Spinal cord (tissue), 10 donors: ENCODE results near the gene WWTR1. TPM values are rescaled to one million over a fixed set of nuclear protein-coding genes. Genes with fewer than 3 reads are reported as not detected.

Experiments used
- DNase-seq, 6 donors: peaks; one replicate each; pipeline versions ENCODE4 v3.0.0 to v3.0.0-alpha.2; 2013 to 2015; ENCODE audit warnings: low spot score in 6 of 6, low read depth in 4 of 6
- H3K27ac ChIP-seq: one replicate; pipeline ENCODE4 v1.5.1; 2013; ENCODE audit warnings: low read depth, low read length, control low read depth
- H3K27me3 ChIP-seq: one replicate; pipeline ENCODE4 v1.6.1; 2013; ENCODE audit warnings: low read length; ENCODE audit not compliant: control insufficient read depth, insufficient read depth
- H3K36me3 ChIP-seq: one replicate; pipeline ENCODE4 v1.6.1; 2013; ENCODE audit warnings: low read length; ENCODE audit not compliant: control insufficient read depth, insufficient read depth
- H3K4me1 ChIP-seq: one replicate; pipeline ENCODE4 v1.6.1; 2013; ENCODE audit warnings: low read length; ENCODE audit not compliant: control insufficient read depth, insufficient read depth
- H3K4me3 ChIP-seq: one replicate; pipeline ENCODE4 v1.5.1; 2013; ENCODE audit warnings: low read depth, low read length, control low read depth
- H3K9me3 ChIP-seq: one replicate; pipeline ENCODE4 v1.6.1; 2013; ENCODE audit warnings: low read length; ENCODE audit not compliant: control insufficient read depth, insufficient read depth
- WGBS: methylation state at CpG from one replicate; pipeline ENCODE4 v1.1.5; 2013; ENCODE audit warnings: missing lambda C conversion rate; ENCODE audit not compliant: insufficient coverage; 5-methylcytosine and 5-hydroxymethylcytosine counted together
- long read RNA-seq, 4 donors: transcript quantifications; one replicate each; lab custom pipeline, GENCODE V29; 2026
- polyA plus RNA-seq, 2 donors: library from polyadenylated mRNA; unstranded; fragments of 120-200 nt; gene quantifications; one replicate each; pipeline ENCODE4 v1.2.1, GENCODE V29; 2013; ENCODE audit not compliant: insufficient read length in 2 of 2
- total RNA-seq, 2 donors: library from RNA; depleted of rRNA in 1 of 2; stranded (reverse); fragments of 120-200 nt in 1 of 2; fragments of >200 nt in 1 of 2; gene quantifications; one replicate each; pipeline versions ENCODE4 v1.2.3 to v1.2.4, GENCODE V29; 2013 to 2014
- donor health status: healthy.

WWTR1 gene
- 10 to 100 TPM; 43.3 to 58.8 TPM for total RNA-seq
- 10 to 100 TPM; 41.7 to 44.9 TPM for polyA plus RNA-seq
- long read RNA-seq, donor 1, transcript WWTR1-201 (7 exons, 2,103 nt), result major isoform, 8 of 8 reads
- long read RNA-seq, donor 1, partial matches to known transcripts, result 0 of 8 reads
- long read RNA-seq, donor 1, other reads (novel, unspliced or antisense), result 0 of 8 reads
- long read RNA-seq, donor 2, partial matches to known transcripts, result 0 of 4 reads
- long read RNA-seq, donor 2, other reads (novel, unspliced or antisense), result 0 of 4 reads
- long read RNA-seq, donor 3, partial matches to known transcripts, result 0 of 4 reads
- long read RNA-seq, donor 3, other reads (novel, unspliced or antisense), result 0 of 4 reads
- long read RNA-seq, donor 4, transcript WWTR1-201 (7 exons, 2,103 nt), result major isoform, 8 of 22 reads
- long read RNA-seq, donor 4, partial matches to known transcripts, result 14 of 22 reads
- long read RNA-seq, donor 4, other reads (novel, unspliced or antisense), result 0 of 22 reads

GRCh38 chr3:149657926-149658743, at the start of gene WWTR1:
Gene WWTR1, minus strand, starts transcription at chr3:149658025. Its CDS starts 719 bp downstream, at chr3:149657306.
- DNase-seq, result peak in 5 of 6 donors; percentile 60 to 92 (median 69)
- H3K27me3 ChIP-seq, result peaks cover 25% of the 10 kb centered on the region
- peak within 1 kb of the TSS; percentile 84 for H3K4me3 ChIP-seq
- no peaks in the 10 kb centered on the region for H3K9me3 ChIP-seq
- peak within 1 kb of the TSS; percentile 98 for H3K27ac ChIP-seq
- peaks cover 29% of the 10 kb centered on the region for H3K4me1 ChIP-seq
- WGBS, result 1% methylated on average over 34 of the region's 52 CpGs
- H3K36me3 ChIP-seq, result no peaks in the 10 kb centered on the region

GRCh38 chr3:149706905-149707304, 49.1 kb upstream of the WWTR1 start:
- H3K27ac ChIP-seq, result peak overlapping the region; percentile 34
- DNase-seq, result peak; percentile 21 to 85 (median 34)
- no peaks in the 10 kb centered on the region for H3K27me3 ChIP-seq
- no peaks in the 10 kb centered on the region for H3K36me3 ChIP-seq
- peaks cover 3% of the 10 kb centered on the region for H3K4me1 ChIP-seq
- H3K4me3 ChIP-seq, result no peak overlapping the region
- H3K9me3 ChIP-seq, result no peaks in the 10 kb centered on the region
- WGBS, result 80% methylated on average over 1 of the region's 3 CpGs

- Histone ChIP-seq H3K27ac (no peak overlapping the region), H3K4me3 (no peak overlapping the region), H3K36me3 (no peaks in the 10 kb centered on the region), H3K27me3 (no peaks in the 10 kb centered on the region), H3K9me3 (no peaks in the 10 kb centered on the region), H3K4me1 (peaks cover 3% of the 10 kb centered on the region)
- no peak for DNase-seq
Measured at GRCh38 chr3:149705416-149705815, 47.6 kb upstream of the WWTR1 start.

- H3K4me1 ChIP-seq, result peaks cover 3% of the 10 kb centered on the region
- peaks cover 5% of the 10 kb centered on the region for H3K9me3 ChIP-seq
- DNase-seq, result no peak
- WGBS, result 80% methylated on average over 1 of the region's 2 CpGs
- no peaks in the 10 kb centered on the region for H3K27me3 ChIP-seq
- H3K4me3 ChIP-seq, result no peak overlapping the region
- H3K27ac ChIP-seq, result no peak overlapping the region
- no peaks in the 10 kb centered on the region for H3K36me3 ChIP-seq
Measured at GRCh38 chr3:149703466-149703865, 45.6 kb upstream of the WWTR1 start.

- no CpG with 5 or more reads among the region's 4 CpGs for WGBS
- DNase-seq, result peak in 1 of 6 donors; percentile 81
- peaks cover 3% of the 10 kb centered on the region for H3K4me1 ChIP-seq
- H3K36me3 ChIP-seq, result no peaks in the 10 kb centered on the region
- no peaks in the 10 kb centered on the region for H3K27me3 ChIP-seq
- H3K27ac ChIP-seq, result no peak overlapping the region
- H3K4me3 ChIP-seq, result no peak overlapping the region
- H3K9me3 ChIP-seq, result peaks cover 7% of the 10 kb centered on the region
Measured at GRCh38 chr3:149702691-149703441, 45.0 kb upstream of the WWTR1 start.

- Histone ChIP-seq H3K27ac (no peak overlapping the region), H3K4me3 (no peak overlapping the region), H3K36me3 (no peaks in the 10 kb centered on the region), H3K9me3 (peaks cover 11% of the 10 kb centered on the region), H3K27me3 (no peaks in the 10 kb centered on the region), H3K4me1 (peaks cover under 1% of the 10 kb centered on the region)
- DNase-seq, result peak in 1 of 6 donors; percentile 14
- WGBS, result 100% methylated on average over 1 of the region's 1 CpG
Measured at GRCh38 chr3:149701977-149702350, 44.1 kb upstream of the WWTR1 start.

- Histone ChIP-seq H3K36me3 (no peaks in the 10 kb centered on the region), H3K4me3 (no peak overlapping the region), H3K27ac (no peak overlapping the region), H3K27me3 (no peaks in the 10 kb centered on the region), H3K4me1 (no peaks in the 10 kb centered on the region), H3K9me3 (peaks cover 11% of the 10 kb centered on the region)
- WGBS, result no CpG with 5 or more reads among the region's 12 CpGs
- DNase-seq, result no peak
Measured at GRCh38 chr3:149701206-149701976, 43.6 kb upstream of the WWTR1 start.

GRCh38 chr3:149688122-149688757, 30.4 kb upstream of the WWTR1 start:
- no peak overlapping the region for H3K4me3 ChIP-seq
- no peak for DNase-seq
- H3K27me3 ChIP-seq, result no peaks in the 10 kb centered on the region
- no peaks in the 10 kb centered on the region for H3K36me3 ChIP-seq
- peaks cover under 1% of the 10 kb centered on the region for H3K9me3 ChIP-seq
- no peak overlapping the region for H3K27ac ChIP-seq
- no peaks in the 10 kb centered on the region for H3K4me1 ChIP-seq
- WGBS, result 81% methylated on average over 2 of the region's 3 CpGs
